ENCODE results near the gene RTP3.
"Not testable (repeated sequence)": the region's sequence is repeated elsewhere in the genome, so short reads cannot be mapped to it uniquely, and the experiment has no call there.

Gene RTP3

DNA sequence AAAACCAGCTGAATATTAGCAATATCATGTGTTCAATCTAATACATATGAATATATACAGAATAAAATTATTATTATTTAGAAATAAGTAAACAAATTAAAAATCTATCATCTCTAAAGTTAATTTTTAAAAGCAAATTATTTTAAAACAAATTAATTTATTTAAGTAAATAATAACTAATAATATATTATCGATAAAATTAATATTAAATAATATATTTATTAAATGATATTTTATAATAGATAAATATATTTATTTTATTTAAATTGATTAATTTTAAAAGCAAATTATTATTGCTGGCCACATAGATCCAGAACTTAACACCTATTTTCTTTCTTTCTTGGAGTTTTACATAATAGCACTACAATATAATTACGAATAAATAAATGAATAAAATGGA is 22.2 kb downstream of the RTP3 start:
- DNase-seq (ENCODE audit: low spot score) = no peak

DNA sequence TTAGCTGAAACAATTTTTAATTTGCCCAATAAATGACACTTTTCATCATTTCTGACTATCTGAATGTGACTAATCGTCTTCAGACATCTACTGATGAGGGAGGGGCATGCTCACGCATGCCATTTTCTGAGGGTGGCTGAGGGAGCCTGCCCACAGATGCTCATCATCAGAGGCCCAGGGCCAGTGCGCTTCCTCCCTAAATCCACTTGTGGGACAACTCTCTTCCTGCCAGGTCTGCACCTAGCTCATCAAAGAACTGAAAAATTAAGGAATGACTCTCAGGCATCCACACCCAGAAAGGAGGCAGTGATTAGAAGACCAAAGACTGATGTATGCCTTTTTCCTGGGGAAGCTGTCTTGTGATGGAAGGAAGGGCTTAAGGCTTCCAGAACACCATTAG is 22.8 kb downstream of the RTP3 start:
- no peak for DNase-seq (ENCODE audit: low spot score)

DNA sequence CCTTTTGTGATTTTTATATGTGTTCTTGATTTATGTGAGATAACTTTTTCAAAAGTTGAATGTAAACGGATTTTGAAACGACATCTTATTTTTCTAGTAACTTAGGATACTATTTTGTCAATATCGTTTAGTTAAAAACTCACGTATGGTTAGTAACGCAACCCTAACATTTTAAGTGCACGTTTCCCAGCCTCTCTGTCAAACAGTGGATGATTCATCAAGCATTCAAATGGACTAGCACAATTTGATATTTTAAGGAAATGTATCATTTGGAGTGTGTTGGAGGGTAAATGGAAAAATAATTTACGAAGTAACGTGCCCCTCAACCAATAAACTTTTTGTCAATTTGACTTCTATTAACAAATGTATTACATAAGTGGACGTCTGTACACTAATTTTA is 23.3 kb downstream of the RTP3 start:
- DNase-seq (ENCODE audit: low spot score) = no peak

DNA sequence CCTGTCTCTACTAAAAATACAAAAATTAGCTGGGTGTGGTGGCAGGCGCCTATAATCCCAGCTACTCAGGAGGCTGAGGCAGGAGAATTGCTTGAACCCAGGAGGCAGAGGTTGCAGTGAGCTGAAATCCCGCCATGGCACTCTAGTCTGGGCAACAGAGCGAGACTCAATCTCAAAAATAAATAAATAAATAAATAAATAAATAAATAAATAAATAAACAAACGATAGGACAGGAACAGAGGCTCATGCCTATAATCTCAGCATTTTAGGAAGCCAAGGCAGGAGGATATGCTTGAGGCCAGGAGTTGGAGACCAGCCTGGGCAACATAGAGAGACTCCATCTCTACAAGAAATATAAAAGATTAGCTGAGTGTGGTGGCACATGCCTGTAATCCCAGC is 24.4 kb downstream of the RTP3 start:
- not testable (repeated sequence) for DNase-seq (ENCODE audit: low spot score)

DNA sequence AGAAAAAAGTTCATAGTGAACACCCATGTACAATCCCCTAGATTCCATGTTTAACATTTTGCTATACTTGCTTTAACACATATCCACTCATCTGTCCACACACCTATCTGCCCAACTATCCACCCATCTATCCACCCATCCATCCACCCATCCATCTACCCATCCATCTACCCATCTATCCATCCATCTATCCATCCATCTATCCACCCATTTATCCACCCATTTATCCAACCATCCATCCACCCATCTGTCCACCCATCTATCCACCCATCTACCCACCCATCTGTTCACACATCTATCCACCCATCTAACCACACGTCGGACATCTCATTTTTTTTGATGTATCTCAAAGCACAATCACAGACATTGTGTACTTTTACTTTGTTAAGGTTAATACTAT is 25.8 kb downstream of the RTP3 start:
- DNase-seq (ENCODE audit: low spot score) = no peak

DNA sequence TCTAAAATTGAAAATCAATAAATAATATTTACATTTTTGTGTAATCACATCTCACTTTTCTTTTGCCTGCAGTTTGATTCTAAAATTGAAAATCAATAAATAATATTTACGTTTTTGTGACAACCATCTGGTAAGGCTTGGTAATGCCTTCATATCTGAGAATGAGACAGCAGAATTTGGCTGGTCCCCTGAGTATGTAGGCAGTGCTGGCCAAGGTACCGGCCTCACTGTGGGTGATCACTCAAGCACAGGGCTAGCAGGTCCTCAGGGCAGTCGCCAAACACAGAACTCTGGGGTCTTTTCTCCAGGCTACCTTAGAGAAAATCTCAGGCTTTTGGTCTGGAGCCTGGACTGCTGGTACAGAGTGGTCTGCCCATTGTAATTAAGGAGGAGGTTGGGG is 26.2 kb downstream of the RTP3 start:
- DNase-seq (ENCODE audit: low spot score) = no peak

DNA sequence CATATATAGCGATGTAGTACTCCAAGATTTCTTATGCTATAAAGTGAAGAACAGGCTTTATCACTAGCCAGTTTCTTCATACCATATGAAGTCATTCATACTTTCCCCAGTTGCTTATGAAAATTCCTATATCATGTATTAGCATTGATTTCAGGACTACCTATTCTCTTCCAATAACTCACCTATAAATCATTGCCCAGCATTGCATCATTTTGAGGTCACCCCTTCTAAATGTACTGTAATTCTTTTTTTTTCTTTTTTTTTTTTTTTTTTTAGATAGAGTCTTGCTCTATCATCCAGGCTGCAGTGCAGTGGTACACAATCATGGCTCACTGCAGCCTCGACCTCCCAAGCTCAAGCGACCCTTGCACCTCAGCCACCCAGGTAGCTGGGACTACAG is 27.1 kb downstream of the RTP3 start:
- no peak for DNase-seq (ENCODE audit: low spot score)

DNA sequence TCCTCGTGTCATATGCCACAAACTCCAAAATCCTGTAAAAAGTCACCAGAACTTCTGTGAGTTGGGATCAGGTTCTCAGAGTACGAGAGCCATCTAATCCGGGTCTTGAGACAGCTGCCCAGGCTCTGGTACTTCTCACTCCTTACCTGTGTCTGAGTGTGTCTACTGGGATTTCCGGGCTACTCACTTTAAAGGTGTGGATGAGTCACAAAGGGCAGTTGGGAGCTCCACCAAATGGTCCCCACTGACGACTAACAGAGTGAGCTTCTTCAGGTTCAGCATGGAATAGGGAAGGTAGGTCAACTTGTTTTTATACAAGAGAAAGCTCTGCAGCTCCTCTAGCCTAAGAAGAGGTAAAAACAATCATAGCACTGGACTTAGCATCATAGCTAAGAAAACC is 29.5 kb downstream of the RTP3 start:
- no peak for DNase-seq (ENCODE audit: low spot score)

DNA sequence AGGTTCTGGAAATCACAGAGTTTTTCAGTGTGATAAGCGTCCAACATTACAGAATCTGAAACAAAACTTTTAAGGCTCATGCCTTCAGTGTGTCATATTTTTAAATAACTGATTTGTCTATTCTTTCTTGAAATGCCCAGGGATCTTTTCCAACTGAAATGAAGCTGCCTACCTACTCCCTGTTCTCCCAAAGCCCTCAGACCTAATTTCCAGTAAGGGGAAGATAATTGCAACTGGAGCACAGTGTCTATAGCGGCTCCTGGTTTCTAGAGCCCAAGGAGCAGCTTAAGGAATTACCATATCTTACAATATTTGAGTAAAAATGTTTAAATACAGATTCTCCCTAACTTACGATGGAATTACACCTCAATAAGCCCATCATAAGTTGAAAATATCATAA is 35.3 kb downstream of the RTP3 start:
- DNase-seq (ENCODE audit: low spot score) = no peak

DNA sequence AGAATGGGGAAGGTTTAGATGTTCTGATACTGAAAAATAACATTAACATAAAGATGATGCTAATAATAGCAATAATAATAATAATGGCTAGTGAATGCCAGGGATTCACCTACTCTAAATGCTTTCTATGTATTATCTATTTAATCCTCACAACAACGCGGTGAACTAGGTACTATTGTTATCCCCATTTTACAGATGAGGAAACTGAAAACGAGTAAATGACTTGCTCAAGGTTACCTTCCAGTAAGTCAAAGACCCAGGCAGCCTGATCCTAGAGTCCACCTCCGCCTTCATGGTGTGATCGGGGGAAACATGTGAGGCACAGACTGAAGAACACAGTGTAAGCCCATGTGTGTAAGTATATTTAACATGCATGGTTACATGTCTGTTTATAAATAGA is 38.0 kb downstream of the RTP3 start:
- no peak for DNase-seq (ENCODE audit: low spot score)

DNA sequence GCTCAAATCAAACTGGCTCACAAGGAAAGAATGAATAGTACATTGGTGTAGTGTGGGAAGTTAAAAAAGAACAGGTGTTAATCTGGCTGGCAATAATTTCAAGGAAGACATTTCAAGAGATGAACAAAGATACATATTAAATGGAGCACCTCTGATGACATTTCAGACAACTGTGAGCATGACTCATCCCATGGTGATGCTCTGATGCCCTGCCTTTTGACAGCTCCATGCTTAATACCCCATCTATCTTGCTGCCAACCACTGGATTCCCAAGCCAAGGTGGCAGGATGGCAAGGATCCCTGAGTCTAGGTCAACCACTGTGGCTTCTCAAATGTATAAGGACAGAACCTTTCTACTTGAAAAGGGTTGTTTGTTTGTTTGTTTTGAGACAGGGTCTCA is 39.0 kb downstream of the RTP3 start:
- no peak for DNase-seq (ENCODE audit: low spot score)

DNA sequence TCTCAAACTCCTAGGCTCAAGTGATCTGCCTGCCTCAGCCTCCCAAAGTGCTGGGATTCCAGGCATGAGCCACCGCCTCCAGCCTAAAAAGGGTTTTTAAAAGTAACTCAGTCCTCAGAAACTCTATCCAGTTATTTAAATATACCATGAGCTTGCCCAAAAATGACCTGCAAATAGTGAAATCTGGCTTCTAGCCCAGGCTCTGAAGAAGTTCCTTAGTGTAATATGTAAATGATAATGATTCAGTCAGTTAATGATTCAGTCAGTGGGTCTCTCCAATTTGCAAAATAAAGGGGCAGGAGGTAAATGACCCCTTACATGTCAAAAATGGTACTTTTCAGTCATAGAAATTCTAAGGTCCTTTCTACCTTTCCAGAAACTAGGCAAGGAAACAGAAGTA is 39.5 kb downstream of the RTP3 start:
- no peak for DNase-seq (ENCODE audit: low spot score)

DNA sequence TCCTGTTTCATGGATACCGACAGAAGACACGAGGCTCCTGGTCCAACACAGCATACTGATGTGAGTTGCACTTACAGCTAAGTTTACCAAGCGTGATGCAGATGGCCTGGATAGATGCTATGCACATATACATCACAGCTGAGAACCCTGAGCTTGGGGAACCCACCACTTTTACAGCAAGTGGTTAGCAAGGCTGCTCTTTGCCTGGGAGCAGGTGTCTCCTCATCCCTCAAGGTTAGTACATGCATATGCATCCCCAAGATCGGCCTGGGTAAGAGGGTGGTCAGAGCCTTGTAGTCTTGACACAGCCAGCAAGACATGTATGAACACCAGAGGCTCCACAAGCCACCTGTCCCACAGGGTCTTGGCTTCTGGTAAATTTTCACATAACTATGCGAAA is 40.0 kb downstream of the RTP3 start:
- DNase-seq (ENCODE audit: low spot score) = no peak

DNA sequence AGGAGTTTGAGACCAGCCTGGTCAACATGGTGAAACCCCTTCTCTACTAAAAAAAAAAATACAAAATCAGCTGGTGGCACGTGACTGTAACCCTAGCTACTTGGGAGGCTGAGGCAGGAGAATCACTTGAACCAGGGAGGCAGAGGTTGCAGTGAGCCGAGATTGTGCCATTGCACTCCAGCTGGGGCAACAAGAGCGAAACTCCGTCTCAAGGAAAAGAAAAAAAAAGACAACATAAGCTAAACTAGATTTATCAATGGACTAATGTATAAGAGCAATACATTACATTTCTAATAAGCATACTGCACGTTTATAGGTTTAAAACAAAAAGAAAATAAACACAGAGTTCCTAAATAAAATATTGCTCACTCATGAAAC is 40.6 kb downstream of the RTP3 start:
- not testable (repeated sequence) for DNase-seq (ENCODE audit: low spot score)

DNA sequence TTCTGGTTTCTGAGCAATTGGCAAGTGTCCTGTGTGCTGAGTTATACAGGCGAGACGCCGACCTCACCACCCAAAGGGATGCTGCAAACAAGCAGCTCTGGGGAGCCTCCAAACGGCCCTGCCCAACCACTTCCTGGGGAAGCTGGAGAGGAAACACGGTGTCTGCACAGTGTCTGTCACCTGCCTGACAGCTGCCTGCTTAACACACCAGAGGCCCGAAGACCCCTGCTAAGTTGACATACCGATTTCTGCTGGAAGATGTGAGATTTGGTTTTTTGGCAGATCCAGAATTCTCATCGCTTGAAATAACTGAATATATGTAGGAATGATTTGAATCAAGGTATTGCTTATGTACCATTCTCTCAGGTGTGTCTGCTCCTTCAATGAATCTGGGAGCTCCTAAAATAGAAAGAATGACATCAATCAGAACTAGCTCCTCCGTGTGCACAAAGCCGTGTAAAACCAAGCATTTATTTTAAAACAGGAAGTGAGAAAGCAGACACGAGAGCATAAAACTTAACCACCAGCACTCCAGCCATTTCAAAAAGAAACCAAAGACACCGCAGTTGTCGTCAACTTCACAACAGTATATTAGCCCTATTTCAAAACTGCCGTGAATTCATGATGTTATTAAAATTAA is 41.1 kb downstream of the RTP3 start:
- peak; percentile 63 for DNase-seq (ENCODE audit: low spot score)

DNA sequence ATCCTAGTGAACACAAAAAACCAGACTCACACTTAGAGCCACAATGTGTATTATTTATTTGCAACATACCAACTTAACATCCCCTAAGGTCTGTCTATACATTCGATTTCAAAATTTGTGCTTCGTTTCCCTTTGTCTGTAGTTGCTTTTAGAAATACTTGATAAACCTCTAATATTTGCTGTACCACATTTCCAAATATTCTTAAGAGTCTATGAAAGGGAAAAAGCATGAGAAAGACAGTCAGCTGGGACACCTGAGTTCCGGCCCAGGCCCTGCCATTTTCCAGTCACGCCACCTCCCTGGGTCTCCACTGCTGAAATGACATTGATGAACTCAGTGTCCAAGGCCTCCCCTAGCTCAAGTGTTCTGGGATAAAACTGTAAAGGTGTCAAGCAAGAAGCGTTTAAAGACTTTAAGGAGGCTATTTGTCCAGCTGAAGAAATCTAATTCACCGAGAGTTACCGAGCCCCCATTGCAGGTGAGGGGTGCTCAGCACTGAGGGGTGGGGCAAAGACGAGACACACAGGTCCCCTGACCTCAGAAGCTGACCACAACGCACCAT is 41.7 kb downstream of the RTP3 start:
- DNase-seq (ENCODE audit: low spot score) = no peak

DNA sequence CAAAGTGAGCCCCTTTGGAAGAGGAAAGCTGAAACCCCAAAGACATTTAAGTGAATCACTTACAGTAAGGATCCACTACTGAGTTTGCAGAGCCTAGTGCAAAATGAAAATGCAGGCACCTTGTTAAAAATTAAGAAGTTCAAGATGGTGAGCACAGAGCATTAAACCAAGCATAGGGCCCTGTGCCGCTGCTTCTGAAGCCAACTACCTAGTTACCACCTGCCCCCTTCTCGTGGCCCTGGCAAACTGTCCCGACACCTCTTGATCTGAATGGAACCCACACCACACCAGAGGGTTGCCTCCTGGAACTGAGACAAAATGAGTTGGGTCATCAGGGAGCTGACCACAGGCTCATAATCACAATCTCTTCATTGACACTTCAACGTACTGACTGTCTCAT is 42.8 kb downstream of the RTP3 start:
- DNase-seq (ENCODE audit: low spot score) = no peak

DNA sequence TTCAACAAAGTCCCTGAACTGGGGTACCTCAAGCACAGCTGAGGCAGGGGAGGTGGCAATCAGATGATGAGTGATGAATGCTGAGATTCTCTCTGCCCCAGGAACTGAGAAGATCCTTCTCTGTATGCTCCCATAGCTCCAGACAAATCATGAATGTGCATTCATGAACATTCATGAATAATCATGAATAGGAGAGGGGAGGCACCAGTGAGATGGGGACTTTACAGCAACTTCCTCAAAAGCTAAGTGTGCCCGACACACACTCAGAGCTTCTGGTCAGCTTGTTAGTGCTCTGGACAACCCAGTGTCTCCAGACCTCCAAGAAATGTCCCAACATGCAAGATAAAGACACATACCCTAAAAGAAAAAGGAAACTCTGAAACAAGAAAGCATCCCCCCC is 44.1 kb downstream of the RTP3 start:
- no peak for DNase-seq (ENCODE audit: low spot score)

DNA sequence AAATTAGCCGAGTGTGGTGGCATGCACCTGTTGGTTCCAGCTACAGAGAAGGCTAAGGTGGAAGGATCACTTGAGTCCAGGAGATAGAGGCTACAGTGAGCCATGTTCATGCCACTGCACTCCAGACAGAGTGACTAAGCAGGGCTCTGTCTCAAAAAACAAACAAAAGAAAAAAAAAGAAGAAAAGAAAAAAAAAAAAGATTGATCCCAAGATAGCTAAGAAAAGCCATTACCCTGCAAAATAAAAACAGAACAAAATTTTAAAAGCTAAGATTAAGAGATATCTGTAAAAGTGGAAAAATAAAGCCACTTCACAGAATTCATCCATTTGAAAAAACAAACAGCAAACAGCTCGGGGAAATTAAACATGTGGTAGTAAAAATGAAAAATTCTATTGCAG is 44.6 kb downstream of the RTP3 start:
- no peak for DNase-seq (ENCODE audit: low spot score)

DNA sequence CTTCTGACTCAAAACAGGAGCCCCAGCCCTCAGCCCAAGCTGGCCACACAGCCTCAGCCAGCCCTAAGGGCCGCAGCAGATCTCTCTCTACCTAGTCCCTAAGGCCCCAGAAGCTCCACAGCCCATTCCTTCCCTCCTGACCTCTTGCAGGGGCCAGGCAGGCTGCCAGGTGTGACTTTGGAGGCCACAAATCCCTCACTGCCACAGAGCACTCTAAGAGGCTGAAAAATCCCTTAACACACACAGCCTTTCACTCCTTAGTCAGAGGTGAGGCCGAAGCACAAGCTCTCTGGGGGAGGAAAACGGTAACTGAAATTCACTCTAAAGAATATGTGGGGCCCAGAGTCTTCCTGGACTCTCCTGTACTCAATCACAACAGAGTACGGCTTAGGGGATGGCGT is 45.0 kb downstream of the RTP3 start:
- no peak for DNase-seq (ENCODE audit: low spot score)

DNA sequence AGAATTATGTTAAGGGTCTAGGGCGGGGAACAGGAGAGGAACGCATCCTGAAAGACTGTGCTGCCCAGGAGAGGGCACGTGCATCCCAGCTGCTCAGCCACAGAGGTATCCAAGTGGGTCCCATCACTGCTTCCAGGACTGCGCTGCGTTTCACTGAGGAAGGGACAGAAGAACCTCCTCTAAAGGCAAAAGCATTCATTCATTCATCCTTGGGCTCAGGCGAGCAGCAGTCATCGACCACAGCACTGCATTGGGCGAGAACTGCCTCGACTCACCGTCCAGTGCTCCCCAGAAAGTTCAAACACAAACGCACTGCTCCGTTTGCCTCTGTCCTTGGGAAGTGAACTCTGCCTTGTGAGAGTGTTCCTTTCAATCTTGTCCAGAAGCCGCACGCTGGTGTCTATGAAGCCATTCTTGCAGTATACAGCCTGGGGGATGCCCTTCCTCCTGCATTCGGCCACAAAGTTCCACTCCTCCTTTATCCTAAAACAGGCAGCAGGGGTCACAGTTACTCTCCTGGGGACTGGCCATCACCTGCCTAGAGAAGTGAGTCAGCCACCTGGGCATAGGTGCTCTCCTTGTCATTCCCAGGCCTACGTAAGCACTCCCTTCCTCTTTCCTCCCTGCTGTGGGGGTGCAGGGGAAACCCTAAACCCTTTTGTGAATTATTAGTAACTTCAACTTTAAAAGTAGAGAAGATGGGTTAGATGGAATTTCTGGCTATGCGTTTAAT is 47.2 kb downstream of the RTP3 start:
- DNase-seq (ENCODE audit: low spot score) = no peak

DNA sequence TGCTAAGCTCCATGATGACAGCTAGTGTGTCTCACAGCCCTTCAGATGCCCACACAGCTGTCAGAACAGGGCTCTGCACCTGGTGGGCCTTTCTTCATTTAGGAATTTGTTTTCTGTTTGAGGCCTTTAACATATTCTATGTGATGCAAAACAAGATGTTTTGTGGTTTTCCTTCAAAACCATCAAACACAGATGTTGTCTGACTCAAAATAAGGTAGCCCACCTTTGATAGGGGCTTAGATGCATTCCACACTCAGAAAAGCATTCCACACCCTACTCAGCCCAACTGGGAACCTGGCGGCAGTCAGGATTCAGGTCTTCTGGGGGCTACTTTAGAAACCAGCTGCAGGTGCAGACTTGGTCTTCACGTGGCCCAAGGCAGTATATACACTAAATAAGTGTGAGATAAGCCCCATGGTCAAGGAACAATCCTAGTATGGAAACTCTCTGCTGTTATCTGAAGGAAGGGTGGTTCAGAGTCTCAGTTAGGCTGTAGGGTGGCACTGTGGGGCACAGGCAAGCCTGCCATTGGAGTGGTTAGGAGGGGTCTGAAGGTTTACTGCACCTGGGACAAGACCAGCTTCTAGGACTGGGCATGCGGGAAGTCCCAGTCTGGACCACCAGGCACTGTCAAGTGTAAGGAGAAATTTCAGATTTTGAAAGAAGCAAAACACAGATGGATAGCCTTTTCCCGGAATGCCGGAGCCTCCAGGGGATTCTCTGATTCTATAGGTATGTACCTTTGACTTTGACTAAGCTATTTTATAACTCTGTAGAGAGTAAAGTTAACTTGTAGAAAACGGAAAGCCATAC is 48.2 kb downstream of the RTP3 start:
- no peak for DNase-seq (ENCODE audit: low spot score)

DNA sequence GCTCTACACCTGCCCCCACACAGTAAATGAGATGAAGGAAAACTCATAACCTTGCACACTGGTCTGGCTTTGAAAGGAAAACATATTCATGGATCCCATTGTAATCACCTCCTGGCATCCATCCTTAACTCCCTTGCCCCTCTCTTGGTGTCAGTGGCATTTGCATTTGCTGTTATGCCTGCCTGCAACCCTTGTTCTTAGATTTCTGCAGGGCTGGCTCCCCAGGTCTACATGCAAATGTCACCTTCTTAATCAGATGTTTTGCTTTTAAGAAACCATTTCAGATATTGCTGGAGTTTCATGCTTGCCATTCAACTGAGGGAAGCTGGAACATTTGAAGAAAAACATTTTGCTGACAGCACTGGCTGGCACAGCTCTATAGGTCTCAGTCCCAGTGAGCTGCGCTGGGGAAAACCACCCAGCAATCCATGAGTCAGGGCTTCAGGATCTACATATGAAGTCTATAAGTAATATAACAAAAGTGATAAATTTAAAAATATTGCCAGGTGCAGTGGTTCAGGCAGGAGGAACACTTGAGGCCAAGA is 49.2 kb downstream of the RTP3 start:
- no peak for DNase-seq (ENCODE audit: low spot score)

Data from Ammon's horn (tissue), 1 donor.